ENCODE results near the gene COL4A2. TPM values are rescaled to one million over a fixed set of nuclear protein-coding genes. Genes with fewer than 3 reads are reported as not detected.

The COL4A2 gene
- total and polyA plus RNA-seq, 2 donors (not counting 1 experiment from before 2014, with no cell fraction given), result 0.17 TPM; not detected in 1

DNA sequence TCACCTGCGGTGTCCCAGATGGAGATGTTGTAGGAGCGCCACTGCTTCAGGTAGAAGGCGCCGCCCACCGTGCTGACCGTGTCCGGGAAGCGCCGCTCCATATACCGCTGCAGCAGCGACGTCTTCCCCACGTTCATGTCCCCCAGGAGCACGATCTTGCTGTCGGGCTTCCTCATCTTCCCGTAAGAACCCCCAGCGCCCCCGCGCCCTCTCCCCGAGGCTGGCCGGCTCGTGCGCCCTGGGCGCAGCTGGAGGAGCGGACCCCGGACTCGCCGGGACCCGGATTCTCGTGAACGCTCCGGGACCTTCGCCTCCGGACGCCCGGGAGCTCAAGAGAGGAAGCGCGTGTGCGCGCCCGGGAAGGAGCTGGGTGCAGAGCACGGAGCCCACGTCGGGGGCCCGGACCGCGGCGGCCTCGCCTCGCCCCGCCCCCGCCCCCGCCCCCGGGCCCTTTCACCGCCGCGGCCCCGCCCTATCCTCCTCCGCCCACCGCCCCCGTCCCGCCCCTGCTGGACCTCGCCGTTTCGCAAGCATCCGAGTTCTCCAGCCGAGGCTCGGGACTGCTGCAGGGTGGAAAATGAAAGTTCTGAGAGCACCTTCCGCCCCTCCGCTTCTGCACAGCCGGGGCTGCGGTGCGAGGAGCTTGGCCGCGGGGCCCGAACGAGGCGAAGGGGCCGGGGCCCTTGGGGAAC is 254.4 kb downstream of the COL4A2 start, which contains the start of gene RAB20:
Gene RAB20, minus strand, starts transcription at position 379 of the 692 bp plus-strand sequence. Its CDS starts 203 bp downstream, at position 176.
- intact Hi-C loops (cut with micrococcal nuclease), result loop anchor here (1.0 to 5.0 kb wide), 3 partner anchors 89 to 115 kb away; no protein-coding TSS in a partner anchor

More for the DNA sequence above, 254.4 kb downstream of the COL4A2 start, which contains the start of gene RAB20:
- peak; percentile 74 for DNase-seq
- peak within 1 kb of the TSS; percentile 59 to 92 (median 70) for H3K4me3 ChIP-seq (ENCODE audit: control extremely low read depth in 1 of 5, extremely low read depth in 1 of 5, insufficient read depth in 1 of 5, low read depth in 2 of 5, low read length in 4 of 5)
- H2AFZ ChIP-seq (ENCODE audit: insufficient read depth, low read depth, low read length, poor library complexity, severe bottlenecking), result peak within 1 kb of the TSS; percentile 94
- ATAC-seq (ENCODE audit: low read depth), result peak; percentile 81
- H3K79me2 ChIP-seq (ENCODE audit: control insufficient read depth, insufficient read depth, low read length), result no peaks in the 10 kb centered on the region
- peak within 1 kb of the TSS; percentile 79 for H3K27ac Mint-ChIP-seq
- H3K4me2 ChIP-seq (replicated peaks; ENCODE audit: low read depth, low read length, poor library complexity, severe bottlenecking), result peak within 1 kb of the TSS; percentile 91
- peak within 1 kb of the TSS; percentile 76 for H3K9ac ChIP-seq (ENCODE audit: low read length)
- TF ChIP-seq EZH2 (IDR thresholded peaks at IDR 0.05; ENCODE audit: borderline replicate concordance, insufficient read depth, low read depth, low read length, poor library complexity, severe bottlenecking), result no peak
- TF ChIP-seq CTCF (IDR thresholded peaks at IDR 0.05), result no peak
- H3K27me3 Mint-ChIP-seq, result peaks cover 10% of the 10 kb centered on the region
- H3K4me1 ChIP-seq (ENCODE audit: control insufficient read depth in 2 of 2, insufficient read depth in 2 of 2, low read length in 2 of 2), result peaks cover 13 to 15% of the 10 kb centered on the region in 2 donors
- H3K9me3 ChIP-seq (ENCODE audit: control extremely low read depth in 1 of 3, control insufficient read depth in 2 of 3, insufficient read depth in 1 of 3, low read length in 2 of 3), result peaks cover 0 to 13% (median 0%) of the 10 kb centered on the region in 3 donors
- CTCF ChIA-PET, result interaction anchor here (0.8 to 2.0 kb wide), 4 partner anchors 12 to 120 kb away, joined by 3 to 12 read pairs (median 4); no protein-coding TSS in a partner anchor
- peaks cover 34% of the 10 kb centered on the region for H3K4me1 Mint-ChIP-seq
- H3K36me3 ChIP-seq (replicated peaks in 1 of 2; ENCODE audit: control extremely low read depth in 1 of 2, control insufficient read depth in 1 of 2, extremely low read depth in 1 of 2, insufficient read depth in 2 of 2, low read length in 1 of 2), result no peaks in the 10 kb centered on the region
- no peaks in the 10 kb centered on the region for H3K9me3 Mint-ChIP-seq (ENCODE audit: insufficient read depth)
- peak within 1 kb of the TSS; percentile 91 for H3K4me3 Mint-ChIP-seq
- H3K27ac ChIP-seq (ENCODE audit: low read length in 2 of 2), result peak within 1 kb of the TSS; percentile 12 to 51
- POLR2A ChIA-PET, result interaction anchor here (0.5 to 1.1 kb wide), 4 partner anchors 25 to 151 kb away, joined by 3 to 12 read pairs (median 4); partner anchors contain the start of gene NAXD
- peaks cover 0 to 5% (median 0%) of the 10 kb centered on the region in 4 experiments for H3K27me3 ChIP-seq (replicated peaks in 1 of 4; ENCODE audit: control extremely low read depth in 1 of 4, control insufficient read depth in 3 of 4, insufficient read depth in 4 of 4, low read length in 3 of 4)
- under 1% methylated on average over 60 of the region's 79 CpGs for WGBS (ENCODE audit: insufficient coverage)
- no peaks in the 10 kb centered on the region for H4K20me1 ChIP-seq (ENCODE audit: control insufficient read depth, insufficient read depth, low read length, poor library complexity, severe bottlenecking)

All from B cell (primary cell).